ENCODE data around the gene FAM89A. TPM values are rescaled to one million over a fixed set of nuclear protein-coding genes. Genes with fewer than 3 reads are reported as not detected.

The FAM89A gene
- total RNA-seq, 1 donor from 2014 or later, result 11.3 TPM

Other genes with a start within 250 kb of the FAM89A start
- 42.2 TPM for gene C1orf198, start 171.7 kb downstream of the FAM89A start, total RNA-seq
- gene TTC13, start 61.4 kb downstream of the FAM89A start, total RNA-seq, result 20.3 TPM
- 24.3 TPM for gene ARV1, start 61.2 kb downstream of the FAM89A start, total RNA-seq
- gene TRIM67, start 121.8 kb upstream of the FAM89A start, total RNA-seq, result not detected
- gene GNPAT, start 201.0 kb upstream of the FAM89A start, total RNA-seq, result 28.5 TPM

Data from ureter (tissue), 1 donor.